T-helper 2 cell (primary cell): ENCODE measurements around the gene RAC2.
"Not testable (repeated sequence)": the region's sequence is repeated elsewhere in the genome, so short reads cannot be mapped to it uniquely, and the experiment has no call there.

Source experiments
- DNase-seq, 5 experiments: peaks; one replicate each; pipeline versions ENCODE4 v3.0.0 to v3.0.0-alpha.2; 2012 to 2022

Gene RAC2

DNA sequence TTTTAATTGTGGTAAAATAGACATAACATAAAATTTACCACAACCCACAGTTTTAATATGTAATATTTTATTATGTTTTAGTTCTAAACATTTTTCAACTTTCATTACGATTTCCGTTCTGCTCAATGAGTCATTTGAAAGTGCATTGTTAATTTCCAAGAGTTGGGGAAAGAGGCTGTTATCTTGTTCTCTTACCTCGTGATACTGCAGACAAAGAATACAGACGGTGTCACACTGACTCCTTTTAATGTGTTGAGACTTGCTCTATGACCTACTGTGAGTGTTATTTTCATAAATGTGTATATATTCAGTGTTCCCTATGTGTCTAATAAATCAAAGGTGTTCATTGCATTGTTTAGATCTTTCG is 10.8 kb upstream of the RAC2 start:
- DNase-seq = no peak

- DNase-seq = no peak
Observed at GRCh38 chr22:37254209-37254866, 10.3 kb upstream of the RAC2 start.

GRCh38 chr22:37253126-37253660 is 9.1 kb upstream of the RAC2 start:
- DNase-seq = no peak

DNA sequence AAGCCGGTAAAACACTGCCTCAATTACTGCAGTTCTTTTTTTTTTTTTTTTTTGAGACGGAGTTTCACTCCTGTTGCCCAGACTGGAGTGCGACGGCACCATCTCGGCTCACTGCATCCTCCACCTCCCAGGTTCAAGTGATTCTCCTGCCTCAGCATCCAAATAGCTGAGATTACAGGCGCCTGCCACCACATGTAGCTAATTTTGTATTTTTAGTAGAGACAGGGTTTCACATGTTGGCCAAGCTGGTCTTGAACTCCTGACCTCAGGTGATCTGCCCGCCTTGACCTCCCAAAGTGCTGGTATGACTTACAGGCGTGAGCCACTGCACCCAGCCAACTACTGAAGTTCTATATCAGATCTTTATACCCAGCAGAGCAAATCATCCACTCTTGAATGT is 7.8 kb upstream of the RAC2 start:
- DNase-seq = not testable (repeated sequence)

DNA sequence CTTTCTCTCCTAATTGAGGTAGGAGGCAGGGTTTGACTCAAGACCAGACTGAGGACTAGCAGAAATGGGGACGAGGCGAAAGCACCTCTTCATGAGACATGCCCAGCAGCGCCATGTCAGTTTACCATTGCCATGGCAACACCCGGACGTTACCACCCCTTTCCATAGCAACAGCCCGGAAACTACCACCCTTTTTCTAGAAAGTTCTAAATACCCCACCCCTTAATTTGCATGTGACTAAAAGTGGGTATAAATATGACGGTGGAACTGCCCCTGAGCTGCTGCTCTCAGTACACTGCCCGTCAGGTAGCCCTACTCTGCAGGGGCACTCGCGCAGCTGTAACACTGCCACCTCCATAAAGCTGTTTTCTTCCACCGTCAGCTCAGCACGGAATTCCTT is 5.9 kb upstream of the RAC2 start:
- DNase-seq = no peak

GRCh38 chr22:37248251-37248650 is 4.2 kb upstream of the RAC2 start:
- no peak for DNase-seq

DNA sequence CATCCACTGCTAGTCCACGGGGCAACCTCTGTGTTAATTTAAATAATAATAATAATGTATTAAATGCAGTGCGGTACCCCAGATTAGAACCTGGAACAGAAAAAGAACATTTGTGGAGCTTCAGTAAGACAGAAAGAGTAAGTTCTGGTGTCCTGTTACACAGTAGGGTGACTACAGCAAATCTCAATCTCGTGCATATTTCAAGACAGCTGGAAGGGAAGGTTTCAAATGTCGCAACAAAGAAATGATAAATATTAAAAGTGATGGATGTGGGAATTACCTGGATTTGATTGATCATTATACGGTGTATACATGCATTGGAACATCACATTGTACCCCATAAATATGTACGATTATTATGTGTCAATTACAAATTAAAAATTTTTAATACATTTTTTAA is 1.7 kb upstream of the RAC2 start:
- no peak for DNase-seq

- no peak for DNase-seq
Observed at GRCh38 chr22:37244922-37245722, 1.1 kb upstream of the RAC2 start.

- peak in 1 of 5 experiments; percentile 73 for DNase-seq
Observed at GRCh38 chr22:37243402-37244113, 511 bp downstream of the RAC2 start.

GRCh38 chr22:37242395-37242918 is 1.6 kb downstream of the RAC2 start:
- peak; percentile 63 to 99 (median 87) for DNase-seq

GRCh38 chr22:37241351-37242142 is 2.5 kb downstream of the RAC2 start:
- DNase-seq = peak in 2 of 5 experiments; percentile 64 to 85

- no peak for DNase-seq
Observed at GRCh38 chr22:37240941-37241320, 3.1 kb downstream of the RAC2 start.

- no peak for DNase-seq
Observed at GRCh38 chr22:37240240-37240940, 3.7 kb downstream of the RAC2 start.

GRCh38 chr22:37239336-37240239 is 4.5 kb downstream of the RAC2 start:
- no peak for DNase-seq

- no peak for DNase-seq
Observed at GRCh38 chr22:37237371-37238268, 6.4 kb downstream of the RAC2 start.

- no peak for DNase-seq
Observed at GRCh38 chr22:37235897-37236607, 8.0 kb downstream of the RAC2 start.

- DNase-seq = no peak
Observed at GRCh38 chr22:37234736-37235711, 9.0 kb downstream of the RAC2 start.
